Measurements from ENCODE around the gene CERK.
"Not testable (repeated sequence)": the region's sequence is repeated elsewhere in the genome, so short reads cannot be mapped to it uniquely, and the experiment has no call there.

CERK gene

GRCh38 chr22:46737976-46738646 lies at the start of gene CERK:
CERK (minus strand) TSS chr22:46738252; CDS start chr22:46738148, 104 bp downstream.
- peak; percentile 20 for DNase-seq (ENCODE audit: low read depth)

GRCh38 chr22:46783721-46784120 lies 45.7 kb upstream of the CERK start:
- DNase-seq (ENCODE audit: low read depth), result no peak

GRCh38 chr22:46782200-46782599 lies 44.1 kb upstream of the CERK start:
- DNase-seq (ENCODE audit: low read depth), result not testable (repeated sequence)

GRCh38 chr22:46781291-46781690 lies 43.2 kb upstream of the CERK start:
- DNase-seq (ENCODE audit: low read depth), result no peak

GRCh38 chr22:46780453-46780852 lies 42.4 kb upstream of the CERK start:
- no peak for DNase-seq (ENCODE audit: low read depth)

GRCh38 chr22:46779651-46780050 lies 41.6 kb upstream of the CERK start:
- no peak for DNase-seq (ENCODE audit: low read depth)

- DNase-seq (ENCODE audit: low read depth), result no peak
Measured at GRCh38 chr22:46779023-46779422, 41.0 kb upstream of the CERK start.

- no peak for DNase-seq (ENCODE audit: low read depth)
Measured at GRCh38 chr22:46777609-46777970, 39.5 kb upstream of the CERK start.

GRCh38 chr22:46776876-46777608 lies 39.0 kb upstream of the CERK start:
- DNase-seq (ENCODE audit: low read depth), result no peak

GRCh38 chr22:46775850-46776826 lies 38.1 kb upstream of the CERK start:
- DNase-seq (ENCODE audit: low read depth), result no peak

- no peak for DNase-seq (ENCODE audit: low read depth)
Measured at GRCh38 chr22:46774980-46775849, 37.2 kb upstream of the CERK start.

- DNase-seq (ENCODE audit: low read depth), result no peak
Measured at GRCh38 chr22:46774253-46774979, 36.4 kb upstream of the CERK start.

GRCh38 chr22:46773076-46773475 lies 35.0 kb upstream of the CERK start:
- DNase-seq (ENCODE audit: low read depth), result no peak

GRCh38 chr22:46770726-46771125 lies 32.7 kb upstream of the CERK start:
- DNase-seq (ENCODE audit: low read depth), result no peak

- no peak for DNase-seq (ENCODE audit: low read depth)
Measured at GRCh38 chr22:46770151-46770641, 32.1 kb upstream of the CERK start.

GRCh38 chr22:46769706-46770105 lies 31.7 kb upstream of the CERK start:
- DNase-seq (ENCODE audit: low read depth), result no peak

- DNase-seq (ENCODE audit: low read depth), result no peak
Measured at GRCh38 chr22:46769191-46769675, 31.2 kb upstream of the CERK start.

GRCh38 chr22:46767249-46767985 lies 29.4 kb upstream of the CERK start:
- no peak for DNase-seq (ENCODE audit: low read depth)

- DNase-seq (ENCODE audit: low read depth), result no peak
Measured at GRCh38 chr22:46766611-46767010, 28.6 kb upstream of the CERK start.
